Measurements from ENCODE around the gene CAMK1D. TPM values are rescaled to one million over a fixed set of nuclear protein-coding genes. Genes with fewer than 3 reads are reported as not detected.
A peak's percentile ranks its signal among the peaks of the same experiment; 100 is the strongest.
"Not testable (repeated sequence)": the region's sequence is repeated elsewhere in the genome, so short reads cannot be mapped to it uniquely, and the experiment has no call there.

The CAMK1D gene
- total and polyA plus RNA-seq, 5 donors, result 15.2 to 44.1 (median 26.6) TPM

GRCh38 chr10:12543589-12543988 is 194.2 kb downstream of the CAMK1D start:
- intact Hi-C loops (cut with DNase I), result no loop called here

GRCh38 chr10:12546160-12546802 is 196.9 kb downstream of the CAMK1D start:
- ATAC-seq; H3K4me1 ChIP-seq (ENCODE audit: control insufficient read depth, insufficient read depth, low read length); DNase-seq; H3K9me3 ChIP-seq (ENCODE audit: control insufficient read depth, low read length); H3K27me3 ChIP-seq (ENCODE audit: control insufficient read depth, insufficient read depth); H3K27ac ChIP-seq (ENCODE audit: low read length); intact Hi-C loops (cut with DNase I); H3K4me3 ChIP-seq (ENCODE audit: low read length): not testable (repeated sequence)
- WGBS, result 96% methylated on average over 10 of the region's 10 CpGs

More at GRCh38 chr10:12543589-12543988, 194.2 kb downstream of the CAMK1D start:
- peaks cover 5% of the 10 kb centered on the region for H3K4me1 ChIP-seq (ENCODE audit: control insufficient read depth, insufficient read depth, low read length)
- WGBS, result 79% methylated on average over 3 of the region's 3 CpGs
- no peak for DNase-seq
- H3K27me3 ChIP-seq (ENCODE audit: control insufficient read depth, insufficient read depth), result no peaks in the 10 kb centered on the region
- no peak overlapping the region for H3K27ac ChIP-seq (ENCODE audit: low read length)
- no peak overlapping the region for H3K4me3 ChIP-seq (ENCODE audit: low read length)
- no peak for ATAC-seq
- no peaks in the 10 kb centered on the region for H3K9me3 ChIP-seq (ENCODE audit: control insufficient read depth, low read length)

- Histone ChIP-seq H3K27me3 (ENCODE audit: control insufficient read depth, insufficient read depth) (no peaks in the 10 kb centered on the region), H3K27ac (ENCODE audit: low read length) (no peak overlapping the region), H3K4me1 (ENCODE audit: control insufficient read depth, insufficient read depth, low read length) (no peaks in the 10 kb centered on the region), H3K9me3 (ENCODE audit: control insufficient read depth, low read length) (no peaks in the 10 kb centered on the region), H3K4me3 (ENCODE audit: low read length) (no peak overlapping the region)
- WGBS, result 38% methylated on average over 6 of the region's 6 CpGs
- no peak for ATAC-seq
- no peak for DNase-seq
- intact Hi-C loops (cut with DNase I), result no loop called here
Observed at GRCh38 chr10:12547301-12547771, 198.0 kb downstream of the CAMK1D start.

- no peak overlapping the region for H3K27ac ChIP-seq (ENCODE audit: low read length)
- H3K27me3 ChIP-seq (ENCODE audit: control insufficient read depth, insufficient read depth), result no peaks in the 10 kb centered on the region
- no peaks in the 10 kb centered on the region for H3K4me1 ChIP-seq (ENCODE audit: control insufficient read depth, insufficient read depth, low read length)
- H3K9me3 ChIP-seq (ENCODE audit: control insufficient read depth, low read length), result no peaks in the 10 kb centered on the region
- no peak for ATAC-seq
- WGBS, result 88% methylated on average over 5 of the region's 5 CpGs
- no peak for DNase-seq
- intact Hi-C loops (cut with DNase I), result no loop called here
- H3K4me3 ChIP-seq (ENCODE audit: low read length), result no peak overlapping the region
Observed at GRCh38 chr10:12549297-12549696, 199.9 kb downstream of the CAMK1D start.

GRCh38 chr10:12550994-12551393 is 201.6 kb downstream of the CAMK1D start:
- H3K4me1 ChIP-seq (ENCODE audit: control insufficient read depth, insufficient read depth, low read length), result no peaks in the 10 kb centered on the region
- no peak overlapping the region for H3K27ac ChIP-seq (ENCODE audit: low read length)
- no peaks in the 10 kb centered on the region for H3K27me3 ChIP-seq (ENCODE audit: control insufficient read depth, insufficient read depth)
- H3K4me3 ChIP-seq (ENCODE audit: low read length), result no peak overlapping the region
- DNase-seq, result no peak
- intact Hi-C loops (cut with DNase I), result no loop called here
- ATAC-seq, result no peak
- 97% methylated on average over 8 of the region's 8 CpGs for WGBS
- no peaks in the 10 kb centered on the region for H3K9me3 ChIP-seq (ENCODE audit: control insufficient read depth, low read length)

- peaks cover 6% of the 10 kb centered on the region for H3K4me1 ChIP-seq (ENCODE audit: control insufficient read depth, insufficient read depth, low read length)
- no peak overlapping the region for H3K4me3 ChIP-seq (ENCODE audit: low read length)
- intact Hi-C loops (cut with DNase I), result no loop called here
- H3K27me3 ChIP-seq (ENCODE audit: control insufficient read depth, insufficient read depth), result no peaks in the 10 kb centered on the region
- WGBS, result 74% methylated on average over 5 of the region's 5 CpGs
- no peak for DNase-seq
- no peak for ATAC-seq
- H3K9me3 ChIP-seq (ENCODE audit: control insufficient read depth, low read length), result no peaks in the 10 kb centered on the region
- H3K27ac ChIP-seq (ENCODE audit: low read length), result no peak overlapping the region
Observed at GRCh38 chr10:12556039-12556438, 206.7 kb downstream of the CAMK1D start.

GRCh38 chr10:12559578-12560178 is 210.3 kb downstream of the CAMK1D start:
- Histone ChIP-seq H3K9me3 (ENCODE audit: control insufficient read depth, low read length) (no peaks in the 10 kb centered on the region), H3K4me3 (ENCODE audit: low read length) (no peak overlapping the region), H3K4me1 (ENCODE audit: control insufficient read depth, insufficient read depth, low read length) (peaks cover 6% of the 10 kb centered on the region), H3K27ac (ENCODE audit: low read length) (no peak overlapping the region), H3K27me3 (ENCODE audit: control insufficient read depth, insufficient read depth) (no peaks in the 10 kb centered on the region)
- intact Hi-C loops (cut with DNase I), result no loop called here
- ATAC-seq, result peak; percentile 49 to 68
- WGBS, result 68% methylated on average over 11 of the region's 11 CpGs
- no peak for DNase-seq

- intact Hi-C loops (cut with DNase I), result no loop called here
- Histone ChIP-seq H3K9me3 (ENCODE audit: control insufficient read depth, low read length) (no peaks in the 10 kb centered on the region), H3K4me1 (ENCODE audit: control insufficient read depth, insufficient read depth, low read length) (peaks cover 4% of the 10 kb centered on the region), H3K27me3 (ENCODE audit: control insufficient read depth, insufficient read depth) (no peaks in the 10 kb centered on the region), H3K4me3 (ENCODE audit: low read length) (no peak overlapping the region), H3K27ac (ENCODE audit: low read length) (no peak overlapping the region)
- ATAC-seq (no peak), DNase-seq (no peak)
- 94% methylated on average over 8 of the region's 8 CpGs for WGBS
Observed at GRCh38 chr10:12561307-12561706, 212.0 kb downstream of the CAMK1D start.

- Histone ChIP-seq H3K4me1 (ENCODE audit: control insufficient read depth, insufficient read depth, low read length) (peaks cover 4% of the 10 kb centered on the region), H3K4me3 (ENCODE audit: low read length) (no peak overlapping the region), H3K9me3 (ENCODE audit: control insufficient read depth, low read length) (no peaks in the 10 kb centered on the region), H3K27me3 (ENCODE audit: control insufficient read depth, insufficient read depth) (no peaks in the 10 kb centered on the region), H3K27ac (ENCODE audit: low read length) (no peak overlapping the region)
- intact Hi-C loops (cut with DNase I), result no loop called here
- no peak for DNase-seq
- no peak for ATAC-seq
Observed at GRCh38 chr10:12561720-12562119, 212.4 kb downstream of the CAMK1D start.

- peaks cover 2% of the 10 kb centered on the region for H3K4me1 ChIP-seq (ENCODE audit: control insufficient read depth, insufficient read depth, low read length)
- H3K9me3 ChIP-seq (ENCODE audit: control insufficient read depth, low read length), result no peaks in the 10 kb centered on the region
- H3K27ac ChIP-seq (ENCODE audit: low read length), result no peak overlapping the region
- H3K27me3 ChIP-seq (ENCODE audit: control insufficient read depth, insufficient read depth), result no peaks in the 10 kb centered on the region
- intact Hi-C loops (cut with DNase I), result no loop called here
- no peak for DNase-seq
- no peak overlapping the region for H3K4me3 ChIP-seq (ENCODE audit: low read length)
- ATAC-seq, result no peak
- 94% methylated on average over 3 of the region's 3 CpGs for WGBS
Observed at GRCh38 chr10:12563489-12563888, 214.1 kb downstream of the CAMK1D start.

GRCh38 chr10:12564173-12564572 is 214.8 kb downstream of the CAMK1D start:
- Histone ChIP-seq H3K4me3 (ENCODE audit: low read length) (no peak overlapping the region), H3K27me3 (ENCODE audit: control insufficient read depth, insufficient read depth) (no peaks in the 10 kb centered on the region), H3K27ac (ENCODE audit: low read length) (no peak overlapping the region), H3K4me1 (ENCODE audit: control insufficient read depth, insufficient read depth, low read length) (peaks cover 2% of the 10 kb centered on the region), H3K9me3 (ENCODE audit: control insufficient read depth, low read length) (no peaks in the 10 kb centered on the region)
- intact Hi-C loops (cut with DNase I), result no loop called here
- WGBS, result 84% methylated on average over 2 of the region's 2 CpGs
- no peak for ATAC-seq
- no peak for DNase-seq
